HepG2 (cell line): Measurements from ENCODE around the gene ZNF285. TPM values are rescaled to one million over a fixed set of nuclear protein-coding genes. Genes with fewer than 3 reads are reported as not detected.

Source experiments
- BRCA1 ChIP-seq: sonication (generic); formaldehyde crosslinking; IDR thresholded peaks from 2 replicates; pipeline ENCODE4 v1.4.0; 2020; ENCODE audit warnings: missing genetic modification reagents
- ELF3 ChIP-seq: IDR thresholded peaks from 2 replicates; pipeline ENCODE4 v1.6.1; 2016; ENCODE audit warnings: missing genetic modification reagents, missing compliant biosample characterization
- MXI1 ChIP-seq: IDR thresholded peaks from 3 replicates; pipeline ENCODE4 v1.6.1; 2012; ENCODE audit warnings: low read depth, low read length, inconsistent platforms, borderline replicate concordance
- SALL2 ChIP-seq: sonication (generic); formaldehyde crosslinking; IDR thresholded peaks from 2 replicates; pipeline ENCODE4 v1.8.1; 2023; ENCODE audit warnings: mild to moderate bottlenecking, missing genetic modification reagents, inconsistent platforms
- YEATS4 ChIP-seq: sonication (generic); formaldehyde crosslinking; IDR thresholded peaks from 2 replicates; pipeline ENCODE4 v1.4.0; 2020; ENCODE audit warnings: missing genetic modification reagents, borderline replicate concordance
- ZNF101 ChIP-seq: sonication (generic); formaldehyde crosslinking; IDR thresholded peaks from 2 replicates; pipeline ENCODE4 v1.4.0; 2020; ENCODE audit warnings: mild to moderate bottlenecking, low read depth, missing genetic modification reagents, borderline replicate concordance
- ZNF337 ChIP-seq: sonication (generic); formaldehyde crosslinking; IDR thresholded peaks from 2 replicates; pipeline ENCODE4 v1.5.1; 2020; ENCODE audit warnings: missing genetic modification reagents, low read depth, mild to moderate bottlenecking, borderline replicate concordance
- ZNF441 ChIP-seq: sonication (generic); formaldehyde crosslinking; IDR thresholded peaks from 2 replicates; pipeline ENCODE4 v1.7.0; 2021; ENCODE audit warnings: missing genetic modification reagents, borderline replicate concordance
- ZNF713 ChIP-seq: sonication (generic); formaldehyde crosslinking; IDR thresholded peaks from 2 replicates; pipeline ENCODE4 v1.4.0; 2020; ENCODE audit warnings: mild to moderate bottlenecking, missing genetic modification reagents
- polyA plus RNA-seq, 8 experiments: library from polyadenylated mRNA; depleted of rRNA in 3 of 8; stranded (reverse) in 7 of 8; unstranded in 1 of 8; fragments of >200 nt; fragmentation: Illumina TruSeq in 4 of 8; extraction: Trizol in 4 of 8; gene quantifications; 2 replicates each; pipeline versions ENCODE4 v1.2.1 to v1.2.3, GENCODE V29; 2011 to 2016; ENCODE audit warnings: low read depth in 4 of 8, missing spikeins in 1 of 8, mixed read lengths in 1 of 8; ENCODE audit not compliant: insufficient read depth in 1 of 8
- total RNA-seq, 5 experiments: library from RNA; depleted of rRNA; stranded (reverse); fragments of >200 nt; fragmentation: Illumina TruSeq; extraction: Trizol; gene quantifications; 2 replicates each; pipeline ENCODE4 v1.2.3, GENCODE V29; 2016; ENCODE audit warnings: low read depth in 1 of 5
- TF ChIP-seq, protein P1 (sequence below): sonication (generic); formaldehyde crosslinking; IDR thresholded peaks from 2 replicates; pipeline ENCODE4 v1.5.1; 2020; ENCODE audit warnings: missing genetic modification reagents, mild to moderate bottlenecking, borderline replicate concordance
- TF ChIP-seq, protein P2 (sequence below): sonication (generic); formaldehyde crosslinking; IDR thresholded peaks from 2 replicates; pipeline ENCODE4 v1.5.1; 2020; ENCODE audit warnings: missing genetic modification reagents, mild to moderate bottlenecking, borderline replicate concordance
- TF ChIP-seq, protein P3 (sequence below): sonication (generic); formaldehyde crosslinking; IDR thresholded peaks from 2 replicates; pipeline ENCODE4 v1.4.0; 2020; ENCODE audit warnings: missing genetic modification reagents
- TF ChIP-seq, protein P4 (sequence below): sonication (generic); formaldehyde crosslinking; IDR thresholded peaks from 2 replicates; pipeline ENCODE4 v1.4.0; 2020; ENCODE audit warnings: mild to moderate bottlenecking, missing genetic modification reagents
- TF ChIP-seq, protein P5 (sequence below): sonication (generic); formaldehyde crosslinking; IDR thresholded peaks from 2 replicates; pipeline ENCODE4 v1.5.1; 2020; ENCODE audit warnings: mild to moderate bottlenecking, missing genetic modification reagents

ZNF285 gene
- total and polyA plus RNA-seq, 2 of the 13 experiments (the other 11 are each of a cell fraction or from before 2014, with no cell fraction given): 0.82 to 1.7 TPM

DNA sequence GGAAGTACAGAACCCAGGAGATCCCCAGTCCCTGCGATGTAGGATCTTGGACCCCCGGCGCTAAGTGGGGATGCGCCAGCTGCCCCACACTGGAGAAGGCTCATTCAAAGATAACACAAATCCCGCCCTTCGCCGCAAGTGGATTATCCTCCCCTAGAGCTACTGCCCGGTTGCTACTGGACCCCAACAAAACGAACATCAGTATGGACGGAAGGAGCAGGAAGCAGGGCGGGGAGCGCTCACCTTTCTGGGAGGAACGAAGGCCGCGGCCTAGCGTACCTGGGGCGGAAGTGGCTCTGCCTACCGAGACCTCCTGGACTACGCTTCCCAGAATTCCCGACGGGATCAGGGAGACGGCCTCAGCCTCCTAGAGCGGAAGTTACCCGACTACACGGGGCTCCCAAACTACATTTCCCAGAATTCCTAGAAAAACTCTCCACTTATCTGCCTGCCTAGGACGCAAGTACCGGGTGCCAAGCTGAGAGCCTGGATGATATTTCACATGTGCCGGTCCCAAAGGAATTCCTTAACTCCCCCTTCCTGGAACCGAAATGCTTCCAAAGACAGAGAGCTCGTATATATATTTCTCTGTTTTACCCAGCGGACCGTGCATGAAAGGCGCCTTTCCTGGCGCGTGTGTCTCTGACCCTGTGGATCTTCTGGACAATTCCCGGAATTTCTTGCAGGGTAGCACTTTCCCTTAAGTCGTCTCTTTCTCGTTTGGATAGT lies 44.9 kb downstream of the ZNF285 start, which contains the start of gene ZNF112 (continued):
- TF ChIP-seq, protein P1, sequence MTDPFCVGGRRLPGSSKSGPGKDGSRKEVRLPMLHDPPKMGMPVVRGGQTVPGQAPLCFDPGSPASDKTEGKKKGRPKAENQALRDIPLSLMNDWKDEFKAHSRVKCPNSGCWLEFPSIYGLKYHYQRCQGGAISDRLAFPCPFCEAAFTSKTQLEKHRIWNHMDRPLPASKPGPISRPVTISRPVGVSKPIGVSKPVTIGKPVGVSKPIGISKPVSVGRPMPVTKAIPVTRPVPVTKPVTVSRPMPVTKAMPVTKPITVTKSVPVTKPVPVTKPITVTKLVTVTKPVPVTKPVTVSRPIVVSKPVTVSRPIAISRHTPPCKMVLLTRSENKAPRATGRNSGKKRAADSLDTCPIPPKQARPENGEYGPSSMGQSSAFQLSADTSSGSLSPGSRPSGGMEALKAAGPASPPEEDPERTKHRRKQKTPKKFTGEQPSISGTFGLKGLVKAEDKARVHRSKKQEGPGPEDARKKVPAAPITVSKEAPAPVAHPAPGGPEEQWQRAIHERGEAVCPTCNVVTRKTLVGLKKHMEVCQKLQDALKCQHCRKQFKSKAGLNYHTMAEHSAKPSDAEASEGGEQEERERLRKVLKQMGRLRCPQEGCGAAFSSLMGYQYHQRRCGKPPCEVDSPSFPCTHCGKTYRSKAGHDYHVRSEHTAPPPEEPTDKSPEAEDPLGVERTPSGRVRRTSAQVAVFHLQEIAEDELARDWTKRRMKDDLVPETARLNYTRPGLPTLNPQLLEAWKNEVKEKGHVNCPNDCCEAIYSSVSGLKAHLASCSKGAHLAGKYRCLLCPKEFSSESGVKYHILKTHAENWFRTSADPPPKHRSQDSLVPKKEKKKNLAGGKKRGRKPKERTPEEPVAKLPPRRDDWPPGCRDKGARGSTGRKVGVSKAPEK: no peak
- TF ChIP-seq YEATS4 (CRISPR knock-in tag) (peak; percentile 76), BRCA1 (CRISPR knock-in tag) (no peak), ELF3 (CRISPR knock-in tag) (peak; percentile 84), ZNF337 (CRISPR knock-in tag) (no peak), ZNF101 (CRISPR knock-in tag) (no peak), MXI1 (peak; percentile 11; the same call in 1 of the 3 replicates), ZNF441 (CRISPR knock-in tag) (0 out of 2 replicates have a peak, but pooled peaks have one; percentile 56), SALL2 (CRISPR knock-in tag) (no peak), ZNF713 (no peak)
- TF ChIP-seq, protein P2, sequence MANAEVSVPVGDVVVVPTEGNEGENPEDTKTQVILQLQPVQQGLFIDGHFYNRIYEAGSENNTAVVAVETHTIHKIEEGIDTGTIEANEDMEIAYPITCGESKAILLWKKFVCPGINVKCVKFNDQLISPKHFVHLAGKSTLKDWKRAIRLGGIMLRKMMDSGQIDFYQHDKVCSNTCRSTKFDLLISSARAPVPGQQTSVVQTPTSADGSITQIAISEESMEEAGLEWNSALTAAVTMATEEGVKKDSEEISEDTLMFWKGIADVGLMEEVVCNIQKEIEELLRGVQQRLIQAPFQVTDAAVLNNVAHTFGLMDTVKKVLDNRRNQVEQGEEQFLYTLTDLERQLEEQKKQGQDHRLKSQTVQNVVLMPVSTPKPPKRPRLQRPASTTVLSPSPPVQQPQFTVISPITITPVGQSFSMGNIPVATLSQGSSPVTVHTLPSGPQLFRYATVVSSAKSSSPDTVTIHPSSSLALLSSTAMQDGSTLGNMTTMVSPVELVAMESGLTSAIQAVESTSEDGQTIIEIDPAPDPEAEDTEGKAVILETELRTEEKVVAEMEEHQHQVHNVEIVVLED (CRISPR knock-in tag): peak; percentile 80
- TF ChIP-seq, protein P3, sequence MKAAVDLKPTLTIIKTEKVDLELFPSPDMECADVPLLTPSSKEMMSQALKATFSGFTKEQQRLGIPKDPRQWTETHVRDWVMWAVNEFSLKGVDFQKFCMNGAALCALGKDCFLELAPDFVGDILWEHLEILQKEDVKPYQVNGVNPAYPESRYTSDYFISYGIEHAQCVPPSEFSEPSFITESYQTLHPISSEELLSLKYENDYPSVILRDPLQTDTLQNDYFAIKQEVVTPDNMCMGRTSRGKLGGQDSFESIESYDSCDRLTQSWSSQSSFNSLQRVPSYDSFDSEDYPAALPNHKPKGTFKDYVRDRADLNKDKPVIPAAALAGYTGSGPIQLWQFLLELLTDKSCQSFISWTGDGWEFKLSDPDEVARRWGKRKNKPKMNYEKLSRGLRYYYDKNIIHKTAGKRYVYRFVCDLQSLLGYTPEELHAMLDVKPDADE: no peak
- TF ChIP-seq, protein P4, sequence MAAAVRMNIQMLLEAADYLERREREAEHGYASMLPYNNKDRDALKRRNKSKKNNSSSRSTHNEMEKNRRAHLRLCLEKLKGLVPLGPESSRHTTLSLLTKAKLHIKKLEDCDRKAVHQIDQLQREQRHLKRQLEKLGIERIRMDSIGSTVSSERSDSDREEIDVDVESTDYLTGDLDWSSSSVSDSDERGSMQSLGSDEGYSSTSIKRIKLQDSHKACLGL (CRISPR knock-in tag): no peak
- TF ChIP-seq, protein P5, sequence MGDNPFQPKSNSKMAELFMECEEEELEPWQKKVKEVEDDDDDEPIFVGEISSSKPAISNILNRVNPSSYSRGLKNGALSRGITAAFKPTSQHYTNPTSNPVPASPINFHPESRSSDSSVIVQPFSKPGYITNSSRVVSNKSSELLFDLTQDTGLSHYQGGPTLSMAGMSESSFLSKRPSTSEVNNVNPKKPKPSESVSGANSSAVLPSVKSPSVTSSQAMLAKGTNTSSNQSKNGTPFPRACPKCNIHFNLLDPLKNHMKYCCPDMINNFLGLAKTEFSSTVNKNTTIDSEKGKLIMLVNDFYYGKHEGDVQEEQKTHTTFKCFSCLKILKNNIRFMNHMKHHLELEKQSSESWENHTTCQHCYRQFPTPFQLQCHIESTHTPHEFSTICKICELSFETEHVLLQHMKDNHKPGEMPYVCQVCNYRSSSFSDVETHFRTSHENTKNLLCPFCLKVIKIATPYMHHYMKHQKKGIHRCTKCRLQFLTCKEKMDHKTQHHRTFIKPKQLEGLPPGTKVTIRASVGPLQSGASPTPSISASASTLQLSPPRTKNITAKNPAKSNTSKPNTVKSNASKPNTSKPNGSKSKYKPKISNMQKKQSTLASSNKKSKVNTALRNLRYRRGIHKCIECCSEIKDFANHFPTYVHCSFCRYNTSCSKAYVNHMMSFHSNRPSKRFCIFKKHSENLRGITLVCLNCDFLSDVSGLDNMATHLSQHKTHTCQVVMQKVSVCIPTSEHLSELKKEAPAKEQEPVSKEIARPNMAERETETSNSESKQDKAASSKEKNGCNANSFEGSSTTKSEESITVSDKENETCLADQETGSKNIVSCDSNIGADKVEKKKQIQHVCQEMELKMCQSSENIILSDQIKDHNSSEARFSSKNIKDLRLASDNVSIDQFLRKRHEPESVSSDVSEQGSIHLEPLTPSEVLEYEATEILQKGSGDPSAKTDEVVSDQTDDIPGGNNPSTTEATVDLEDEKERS (CRISPR knock-in tag): 0 out of 2 replicates have a peak, but pooled peaks have one; percentile 19
